Camera-type eye (tissue), 1 donor: ENCODE results near the gene PRR18. TPM values are rescaled to one million over a fixed set of nuclear protein-coding genes. Genes with fewer than 3 reads are reported as not detected.

Experiments
- total RNA-seq: library from RNA; depleted of rRNA; stranded (reverse); fragments of >200 nt; gene quantifications from one replicate; pipeline ENCODE4 v1.2.3, GENCODE V29; 2014

PRR18 gene
- total RNA-seq, result 0.22 TPM

GRCh38 chr6:166308033-166308768 lies at the start of gene PRR18:
Gene PRR18, minus strand, starts transcription at chr6:166308392. Its CDS starts 250 bp downstream, at chr6:166308142.

GRCh38 chr6:166342349-166343149 lies 34.4 kb upstream of the PRR18 start, which contains the start of gene SFT2D1:
Gene SFT2D1, minus strand, starts transcription at chr6:166342545. Its CDS starts 64 bp downstream, at chr6:166342481.

Other genes starting within 250 kb of the PRR18 start
- gene TBXT, start 140.5 kb downstream of the PRR18 start, total RNA-seq, result not detected
- 42.3 TPM for gene SFT2D1, start 34.2 kb upstream of the PRR18 start, total RNA-seq
- 41.2 TPM for gene MPC1, start 74.5 kb upstream of the PRR18 start, total RNA-seq